ENCODE data around the gene GNB5.

Gene GNB5

DNA sequence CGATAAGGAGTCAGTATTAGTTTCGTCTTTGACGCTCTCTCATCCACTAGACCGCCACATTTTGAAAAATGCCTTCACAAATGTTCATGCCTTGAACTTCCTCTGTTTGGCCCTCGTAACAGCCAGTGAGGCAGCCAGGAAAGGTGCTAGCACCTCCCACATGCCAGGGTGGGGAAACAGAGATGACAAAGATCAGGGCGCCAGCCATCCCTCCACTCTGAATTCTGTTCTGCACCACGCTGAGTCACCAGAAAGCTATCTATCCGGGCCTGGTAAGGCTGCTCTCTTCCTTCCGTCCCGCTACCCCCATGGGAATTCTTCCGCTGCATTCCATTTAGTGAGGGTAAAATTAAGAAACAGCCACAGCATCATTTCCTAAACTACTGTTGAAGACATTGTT is 47.3 kb downstream of the GNB5 start:
- DNase-seq (ENCODE audit: low spot score), result no peak

DNA sequence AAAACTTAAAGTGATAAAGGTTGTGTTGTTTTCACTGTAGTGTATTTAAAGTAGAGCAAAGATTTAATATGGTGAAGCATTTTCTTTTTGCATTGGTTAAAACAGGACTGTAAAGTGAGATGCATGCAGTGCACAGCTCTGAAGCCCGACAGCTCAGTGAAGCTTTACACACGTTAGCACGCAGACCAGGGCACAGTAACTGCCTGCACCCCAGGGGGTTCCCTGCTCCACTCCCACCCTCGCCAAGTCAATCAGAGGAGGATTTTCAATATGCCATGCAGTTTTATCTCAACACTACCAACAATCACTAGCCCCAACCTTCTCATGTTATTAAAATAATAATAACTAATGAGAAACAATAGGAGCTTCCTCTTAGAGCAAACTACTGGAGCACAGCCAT is 50.5 kb downstream of the GNB5 start:
- no peak for DNase-seq (ENCODE audit: low spot score)

DNA sequence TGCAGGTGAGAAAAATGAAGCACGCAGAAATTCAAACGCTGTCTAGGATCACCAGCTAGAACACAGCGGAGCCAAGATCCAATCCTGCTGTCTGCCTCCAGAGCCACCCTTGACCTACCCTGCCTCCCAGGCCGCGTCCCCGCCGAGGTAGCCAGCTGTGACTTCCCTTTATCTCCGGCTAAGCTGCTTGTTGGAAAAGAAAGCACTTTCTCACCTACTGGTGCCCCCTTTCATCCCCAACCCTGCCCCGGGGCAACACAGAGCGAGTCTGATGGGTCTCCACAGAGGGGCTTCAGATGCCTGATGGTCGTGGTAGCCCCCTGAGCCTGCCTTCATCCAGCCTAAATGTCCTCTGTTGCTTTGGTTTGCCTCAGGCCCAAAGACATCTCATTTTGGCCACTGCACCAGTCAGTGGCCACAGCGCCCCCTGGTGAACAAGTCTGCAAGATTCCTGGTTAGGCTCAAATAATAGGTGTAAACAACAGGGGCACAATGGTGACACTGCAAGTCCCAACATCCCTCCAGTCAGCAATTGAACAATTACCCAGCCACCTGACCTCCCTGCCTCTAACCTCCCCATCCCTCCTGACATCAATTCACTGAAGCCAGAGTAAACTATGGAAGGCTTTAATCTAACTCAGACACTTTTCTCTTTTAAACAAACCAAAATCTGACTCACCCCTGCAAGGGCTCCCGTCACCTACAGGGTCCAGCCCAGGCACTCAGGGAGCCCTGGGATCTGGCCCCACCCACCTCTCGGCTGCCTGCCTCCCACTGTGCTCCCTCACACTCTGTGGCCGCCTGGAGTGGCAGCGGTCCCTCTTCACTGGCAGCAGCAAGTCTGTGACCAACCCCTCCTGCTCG is 51.4 kb downstream of the GNB5 start:
- peak; percentile 79 for DNase-seq (ENCODE audit: low spot score)

DNA sequence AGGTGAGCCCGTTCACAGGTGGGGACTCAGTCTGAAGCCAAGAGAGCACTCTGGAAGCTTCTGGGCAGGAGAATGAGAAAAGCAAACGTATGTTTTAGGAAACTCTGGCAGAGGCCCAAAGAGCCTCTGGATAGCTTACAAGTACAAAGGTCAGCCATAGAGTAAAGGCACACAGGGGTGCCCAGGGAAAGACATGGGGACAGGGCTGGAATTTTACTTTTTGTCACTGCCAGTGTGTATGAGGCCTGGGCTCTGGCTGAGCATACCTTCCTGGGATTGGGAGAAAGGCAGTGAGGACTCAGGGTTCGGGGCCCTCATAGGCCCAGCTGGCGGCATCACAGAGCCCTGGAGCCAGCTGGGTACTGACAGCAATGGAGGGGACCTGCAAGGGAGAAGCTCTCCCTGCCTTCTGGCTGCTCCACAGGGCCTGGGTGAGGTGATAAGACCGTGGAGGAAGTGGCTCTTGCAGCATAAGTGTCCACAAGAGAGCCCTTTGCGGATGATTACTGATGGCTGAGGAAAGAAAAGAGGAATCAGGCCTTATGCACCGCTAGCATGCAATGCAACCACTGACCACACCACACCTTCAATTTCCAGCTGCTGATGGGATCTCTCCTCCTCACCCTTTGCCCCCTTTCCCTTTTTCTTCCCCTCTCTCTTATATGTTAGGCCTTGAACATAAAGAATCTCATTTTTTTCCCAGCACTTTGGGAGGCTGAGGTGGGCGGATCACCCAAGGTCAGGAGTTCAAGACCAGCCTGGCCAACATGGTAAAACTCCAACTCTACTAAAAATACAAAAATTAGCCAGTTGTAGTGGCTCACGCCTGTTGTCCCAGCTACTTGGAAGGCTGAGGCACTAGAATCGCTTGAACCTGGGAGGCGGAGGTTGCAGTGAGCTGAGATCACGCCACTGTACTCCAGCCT is 53.5 kb downstream of the GNB5 start:
- DNase-seq (ENCODE audit: low spot score), result no peak

DNA sequence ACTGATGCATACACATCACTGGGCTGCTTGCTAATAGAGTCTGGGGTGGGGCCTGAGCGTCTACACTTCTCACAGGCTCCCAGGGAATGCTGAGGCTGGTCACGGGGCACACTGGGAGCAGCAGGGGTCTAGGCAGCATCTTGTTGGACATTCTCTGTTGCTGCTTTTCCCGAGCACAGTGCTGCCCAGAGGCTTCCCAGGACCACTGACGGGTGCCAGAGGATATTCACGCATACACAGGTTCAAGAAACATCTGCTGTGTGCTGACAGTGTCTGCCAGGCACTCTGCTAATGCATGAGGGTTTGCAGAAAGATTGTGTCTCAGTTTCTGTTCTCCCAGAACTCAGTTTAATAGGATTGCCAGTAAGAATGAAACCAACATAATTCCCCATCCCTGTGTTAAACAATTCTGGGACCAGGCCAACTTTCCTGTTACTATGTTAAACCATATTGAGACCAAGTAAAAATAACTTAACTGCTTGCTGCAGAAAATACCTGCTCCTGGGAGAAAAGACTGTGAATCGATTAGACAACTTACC is 54.7 kb downstream of the GNB5 start:
- no peak for DNase-seq (ENCODE audit: low spot score)

DNA sequence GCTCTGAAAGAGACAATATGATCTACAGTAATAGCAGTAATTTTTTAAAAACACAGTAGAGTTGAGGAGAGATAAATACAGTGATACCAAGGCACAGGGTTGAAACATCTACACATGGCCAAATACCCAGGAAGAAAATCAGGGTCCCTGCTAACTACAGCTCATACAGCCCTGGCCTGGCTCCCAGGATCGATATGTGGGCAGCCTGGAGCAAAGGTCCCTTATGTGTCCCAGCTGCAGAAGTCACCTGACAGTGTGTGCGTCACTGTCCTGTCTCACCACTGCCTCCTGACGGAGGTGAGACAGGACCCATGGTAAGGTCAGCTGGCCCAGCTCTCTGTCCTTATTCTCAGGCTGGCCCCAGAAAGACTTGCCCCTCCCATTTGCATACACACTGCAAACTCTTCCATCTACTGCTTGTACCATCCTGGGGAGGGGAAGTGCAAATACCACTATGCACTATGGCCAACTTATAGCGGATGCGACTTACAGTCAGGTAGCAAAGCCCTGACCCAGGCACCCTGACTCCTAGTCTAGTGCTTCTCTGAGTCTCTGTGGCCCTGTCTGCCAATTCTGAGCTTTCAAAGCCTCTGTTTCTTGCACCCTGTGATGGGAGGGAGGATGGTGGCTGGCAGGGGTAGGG is 56.6 kb downstream of the GNB5 start:
- DNase-seq (ENCODE audit: low spot score), result no peak

DNA sequence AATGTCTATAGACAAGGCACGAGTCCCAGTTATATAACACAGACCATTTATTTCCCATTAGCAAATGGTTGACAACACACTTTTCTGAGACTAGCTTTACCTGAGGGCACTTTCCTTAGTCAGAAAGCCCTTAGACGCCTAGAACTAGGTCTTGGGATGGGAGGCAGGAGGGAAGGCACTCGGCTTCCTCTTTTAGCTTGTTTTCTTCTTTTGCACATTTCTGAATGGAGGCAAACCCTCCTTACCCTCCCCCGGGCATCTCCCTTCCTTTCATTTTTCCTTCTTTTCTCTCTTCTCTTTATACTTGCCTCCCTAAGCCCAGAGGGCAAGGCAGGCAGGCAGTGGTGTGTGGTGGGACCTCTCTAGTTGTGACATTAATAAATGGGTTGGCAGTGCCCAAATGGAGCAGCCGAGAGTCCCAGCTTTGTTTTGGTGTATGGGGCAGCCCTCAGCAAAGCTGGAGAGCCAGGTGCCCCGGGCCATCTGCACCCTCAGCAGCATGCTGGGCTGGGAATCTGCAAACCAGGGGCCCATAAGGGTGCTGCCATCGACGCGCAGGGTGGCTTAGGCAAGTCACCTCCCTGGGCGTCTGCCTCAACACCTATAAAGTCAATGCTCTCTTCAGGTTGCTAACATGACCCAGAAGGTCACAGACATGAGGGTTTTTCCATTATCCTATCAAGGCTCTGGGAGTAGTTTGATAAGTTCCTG is 57.5 kb downstream of the GNB5 start:
- DNase-seq (ENCODE audit: low spot score), result no peak

DNA sequence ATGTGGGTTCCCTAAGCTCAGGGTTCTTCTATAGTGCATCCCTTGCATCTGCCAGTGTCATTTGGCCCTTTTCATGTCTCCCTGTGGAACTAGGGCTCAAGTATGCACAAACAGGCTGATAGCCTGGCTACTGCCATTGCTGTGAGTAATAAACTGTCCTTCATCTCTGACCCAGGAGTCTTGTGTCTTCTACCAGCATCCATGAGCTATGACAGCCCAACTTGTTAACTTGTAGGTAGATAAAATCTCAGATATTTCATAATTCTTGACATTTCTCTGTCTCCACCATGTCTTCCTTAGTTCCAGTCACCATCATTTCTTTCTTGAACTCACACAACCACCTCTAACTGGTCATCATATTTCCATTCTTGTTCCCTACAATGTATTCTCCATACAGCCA is 59.1 kb downstream of the GNB5 start:
- no peak for DNase-seq (ENCODE audit: low spot score)

DNA sequence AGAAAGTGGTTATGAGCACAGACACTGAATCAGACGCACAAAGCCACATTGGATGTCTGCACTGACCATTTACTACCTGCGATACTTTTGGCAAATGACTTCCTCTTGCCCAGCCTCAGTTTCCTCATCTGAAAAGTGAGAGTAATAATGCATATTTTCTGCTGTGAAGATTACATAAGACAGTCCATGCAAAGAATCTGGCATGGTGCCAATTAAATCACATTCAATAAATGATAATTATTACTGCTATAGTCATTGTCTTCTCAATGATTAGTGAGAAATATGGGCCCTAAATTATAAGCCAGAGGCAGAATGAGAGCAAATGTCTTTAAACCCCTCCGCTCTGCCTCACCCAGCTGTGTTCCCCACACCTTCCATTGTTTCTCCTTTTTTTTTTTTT is 62.6 kb downstream of the GNB5 start:
- no peak for DNase-seq (ENCODE audit: low spot score)

DNA sequence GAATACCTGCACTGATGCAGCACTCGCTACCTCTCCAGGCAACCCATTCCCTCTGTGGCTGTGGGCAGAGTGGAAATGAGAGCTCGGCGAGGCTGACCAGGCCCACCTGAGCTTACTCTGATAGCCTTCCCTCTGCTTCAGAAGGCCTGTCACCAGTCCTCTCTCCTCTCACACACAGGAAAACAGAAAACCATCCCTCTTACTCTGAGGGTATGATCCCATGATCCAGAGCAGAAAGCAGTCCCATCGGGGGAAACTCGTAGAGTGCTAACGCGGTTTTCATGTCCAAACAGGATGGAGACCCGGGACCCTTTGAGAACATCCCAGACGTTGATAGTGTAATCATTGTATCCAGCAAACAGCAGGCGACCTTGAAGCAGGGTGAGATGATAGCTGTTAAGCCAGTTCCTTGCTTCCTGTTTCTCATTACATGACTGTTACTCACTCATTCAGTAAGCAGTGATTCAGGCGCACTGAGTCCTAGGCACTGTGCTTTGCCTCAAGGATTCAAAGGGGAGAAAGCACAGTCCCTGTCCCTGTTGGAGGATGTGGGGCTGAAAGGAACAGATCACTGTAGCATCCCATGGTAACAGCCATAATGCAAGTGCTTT is 66.8 kb downstream of the GNB5 start:
- DNase-seq (ENCODE audit: low spot score), result peak; percentile 60

DNA sequence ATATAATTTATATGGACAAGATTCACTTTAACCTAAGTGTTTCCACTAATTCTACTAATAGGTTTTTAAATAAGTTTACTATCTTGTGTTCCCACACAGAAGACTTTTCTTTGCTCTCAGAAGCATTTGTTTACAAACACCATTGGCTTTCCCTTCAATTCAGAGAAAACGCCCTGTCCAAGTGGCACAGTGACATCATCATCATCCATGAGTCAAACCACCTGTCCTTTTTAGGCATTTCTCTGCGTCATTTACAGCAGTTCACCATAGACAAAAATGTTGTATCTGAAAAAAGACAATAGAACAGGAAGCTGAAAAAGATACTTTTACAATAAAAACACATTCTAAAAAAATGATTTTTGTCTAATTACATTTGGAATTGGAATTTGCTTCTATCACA is 69.3 kb downstream of the GNB5 start:
- DNase-seq (ENCODE audit: low spot score), result no peak

DNA sequence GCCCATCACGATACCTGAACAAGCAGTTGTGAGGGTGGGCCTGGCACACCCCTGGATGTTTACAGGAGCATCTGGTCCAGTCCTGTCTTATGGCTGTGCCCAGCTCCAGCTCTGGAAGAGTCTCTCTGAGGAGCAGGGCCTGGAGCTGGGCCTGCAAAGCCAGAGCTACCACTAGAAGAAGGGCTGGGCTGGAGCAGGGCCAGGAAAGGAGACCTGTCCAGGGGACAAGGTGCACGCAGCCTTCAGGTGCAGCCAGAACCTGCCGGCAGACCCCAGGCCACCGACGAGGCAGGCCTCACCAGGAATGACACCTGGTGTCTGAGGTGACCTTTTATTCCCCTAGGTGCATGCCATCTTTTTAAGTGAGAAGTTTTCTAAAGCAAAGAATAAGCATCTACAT is 70.2 kb downstream of the GNB5 start:
- no peak for DNase-seq (ENCODE audit: low spot score)

DNA sequence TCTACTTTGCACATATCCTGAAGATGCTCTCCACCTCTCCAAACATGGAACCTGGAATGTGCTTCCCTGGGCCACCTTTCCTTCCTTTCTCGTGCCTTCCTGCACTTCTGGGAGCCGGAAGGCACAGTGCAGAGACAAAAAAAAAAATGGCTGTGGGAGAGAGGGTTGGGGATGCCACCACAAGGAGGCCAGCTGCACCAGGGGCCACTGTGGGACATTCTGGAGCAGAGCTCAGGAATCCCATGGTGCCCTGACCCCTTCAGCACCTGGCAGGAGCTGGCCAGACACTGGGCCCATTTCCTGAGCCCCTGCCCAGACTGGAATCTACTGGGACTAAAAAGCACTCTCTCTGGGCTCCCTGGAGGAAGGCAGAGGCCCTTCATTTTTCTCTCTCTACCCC is 70.7 kb downstream of the GNB5 start:
- no peak for DNase-seq (ENCODE audit: low spot score)

DNA sequence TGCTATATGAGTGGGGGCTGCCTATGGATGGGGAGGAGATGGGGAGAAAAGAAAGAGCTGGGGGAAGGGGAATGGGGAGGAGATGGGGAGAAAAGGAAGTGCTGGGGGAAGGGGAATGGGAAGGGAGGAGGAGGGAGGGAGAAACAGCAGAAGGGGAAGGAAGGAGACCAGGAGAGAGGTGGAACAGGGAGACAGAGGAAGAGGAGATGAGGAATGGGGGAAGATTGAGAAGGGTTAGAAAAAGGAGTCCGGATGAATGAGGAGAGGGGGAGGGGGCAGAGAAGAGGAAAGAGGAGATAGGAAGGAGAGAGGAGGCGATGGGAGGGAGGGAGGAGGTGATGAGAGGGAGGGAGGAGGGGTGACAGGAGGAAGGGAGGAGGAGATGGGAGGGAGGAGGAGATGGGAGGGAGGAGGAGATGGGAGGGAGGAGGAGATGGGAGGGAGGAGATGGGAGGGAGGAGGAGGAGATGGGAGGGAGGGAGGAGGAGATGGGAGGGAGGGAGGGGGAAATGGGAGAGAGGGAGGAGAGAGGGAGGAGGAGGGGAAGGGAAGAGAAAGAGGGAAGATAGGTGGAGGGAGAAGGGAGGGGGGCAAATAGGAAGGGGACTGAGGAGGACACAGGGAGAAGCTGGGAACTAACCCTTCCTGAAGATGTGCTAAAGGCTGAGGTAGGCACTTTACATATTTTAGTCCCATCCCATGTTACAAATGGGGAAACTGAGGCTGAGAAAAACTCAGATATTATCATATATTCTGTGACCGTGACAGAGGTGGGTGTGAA is 72.0 kb downstream of the GNB5 start:
- DNase-seq (ENCODE audit: low spot score), result no peak

DNA sequence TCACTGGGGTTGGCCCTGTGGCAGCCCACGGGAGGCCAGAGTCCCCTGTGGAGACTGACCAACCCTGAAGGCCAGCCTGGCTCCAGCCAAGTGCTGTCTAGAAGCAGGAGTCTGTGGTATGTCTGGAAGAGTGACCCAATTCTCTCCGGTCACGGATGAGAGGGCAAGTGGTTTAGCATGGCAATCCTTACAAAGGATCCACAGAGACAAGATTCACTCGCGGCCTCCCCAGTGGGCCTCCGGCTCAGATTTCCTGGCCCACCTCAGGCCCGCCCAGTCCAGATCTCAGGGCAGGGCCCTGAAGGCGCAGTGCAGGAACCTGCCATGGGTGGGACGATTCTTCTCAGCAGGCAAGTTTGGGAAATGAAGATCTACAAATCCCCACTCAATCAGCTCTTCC is 73.6 kb downstream of the GNB5 start:
- DNase-seq (ENCODE audit: low spot score), result no peak

DNA sequence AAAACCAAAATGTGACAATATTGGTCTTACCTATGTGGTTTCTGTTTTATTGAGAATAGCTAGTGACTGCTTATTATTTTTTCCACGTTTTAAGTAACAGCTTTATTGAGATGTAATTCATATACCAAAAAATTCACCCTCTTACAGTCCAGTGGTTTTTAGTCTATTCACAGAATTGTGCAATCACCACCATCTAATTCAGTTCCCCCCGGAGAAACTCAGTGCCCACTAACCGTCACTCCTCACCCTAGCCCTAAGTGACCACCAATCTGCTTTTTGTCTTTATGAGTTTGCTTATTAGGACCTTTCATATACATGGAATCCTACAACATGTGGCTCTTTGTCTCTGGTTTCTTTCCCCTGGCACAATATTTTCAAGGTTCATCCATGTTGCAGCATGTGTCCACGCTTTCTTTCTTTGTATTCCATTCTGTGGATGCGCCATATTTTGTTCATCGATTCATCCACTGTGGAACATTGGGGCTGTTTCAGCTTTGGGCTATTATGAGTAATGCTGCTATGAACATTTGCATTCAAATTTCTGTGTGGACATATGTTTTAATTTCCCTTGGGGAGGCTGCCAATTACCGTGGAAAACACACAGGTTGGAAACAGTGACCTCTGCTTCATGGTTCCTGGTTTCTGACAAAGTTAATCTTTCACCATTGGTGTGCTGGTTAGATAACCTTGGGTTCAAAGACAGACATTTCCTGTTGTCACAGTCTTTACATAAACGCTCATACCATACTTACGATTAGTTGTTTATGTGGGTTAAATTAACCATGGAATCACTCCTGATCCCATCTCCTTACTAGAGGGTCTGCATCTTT is 75.4 kb downstream of the GNB5 start:
- no peak for DNase-seq (ENCODE audit: low spot score)

DNA sequence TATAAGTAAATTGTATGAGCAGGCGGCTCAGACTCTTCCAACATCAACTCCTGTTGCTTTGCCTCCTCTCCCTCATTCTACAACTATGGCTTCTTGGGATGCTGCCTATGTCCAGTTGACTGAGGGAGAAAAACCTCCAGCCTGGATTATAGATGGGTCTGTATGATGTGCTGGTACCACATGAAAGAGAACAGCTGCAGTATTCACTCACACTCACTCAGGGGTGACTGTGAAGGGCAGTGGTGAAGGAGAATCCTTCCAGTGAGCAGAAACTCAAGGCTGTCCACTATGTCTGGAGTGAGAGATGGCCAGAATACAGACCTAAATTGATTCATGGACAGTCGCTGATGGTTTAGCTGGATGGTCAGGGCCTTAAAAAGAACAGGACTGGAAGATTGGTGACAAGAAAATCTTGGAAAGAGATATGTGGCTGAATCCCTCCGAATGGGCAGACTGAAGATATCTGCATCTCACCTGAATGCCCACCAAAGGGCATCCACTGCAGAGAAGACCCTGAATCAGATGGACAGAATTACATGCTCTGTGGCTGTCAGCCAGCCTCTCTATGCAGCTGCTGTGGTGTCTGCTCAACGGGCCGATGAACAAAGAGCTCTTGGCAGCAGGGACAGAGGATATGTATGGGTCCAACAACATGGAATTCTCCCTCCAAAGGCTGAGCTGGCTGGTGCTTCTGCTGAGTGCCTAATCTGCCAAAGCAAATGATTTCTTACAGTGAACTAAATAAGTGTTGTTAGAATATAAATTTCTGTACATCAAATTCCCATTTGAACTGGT is 76.7 kb downstream of the GNB5 start:
- DNase-seq (ENCODE audit: low spot score), result no peak

DNA sequence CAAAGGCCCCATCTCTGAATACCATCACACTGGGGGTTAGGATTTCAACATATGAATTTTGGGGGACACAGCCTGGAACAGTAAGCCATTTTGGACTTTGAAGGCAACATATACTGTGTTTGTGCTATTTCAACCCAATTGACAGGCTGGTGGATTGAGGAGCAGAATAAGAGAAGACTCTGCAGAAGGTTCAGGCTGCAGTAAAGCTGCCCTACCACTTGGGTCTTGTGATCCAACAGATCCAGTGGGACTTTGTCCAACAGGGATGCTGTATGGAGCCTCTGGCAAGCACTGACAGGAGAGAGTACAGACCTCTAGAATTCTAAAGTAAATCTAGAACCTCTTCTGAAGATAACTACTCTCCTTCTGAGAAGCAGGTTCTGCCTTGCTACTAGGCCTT is 77.5 kb downstream of the GNB5 start:
- DNase-seq (ENCODE audit: low spot score), result no peak

DNA sequence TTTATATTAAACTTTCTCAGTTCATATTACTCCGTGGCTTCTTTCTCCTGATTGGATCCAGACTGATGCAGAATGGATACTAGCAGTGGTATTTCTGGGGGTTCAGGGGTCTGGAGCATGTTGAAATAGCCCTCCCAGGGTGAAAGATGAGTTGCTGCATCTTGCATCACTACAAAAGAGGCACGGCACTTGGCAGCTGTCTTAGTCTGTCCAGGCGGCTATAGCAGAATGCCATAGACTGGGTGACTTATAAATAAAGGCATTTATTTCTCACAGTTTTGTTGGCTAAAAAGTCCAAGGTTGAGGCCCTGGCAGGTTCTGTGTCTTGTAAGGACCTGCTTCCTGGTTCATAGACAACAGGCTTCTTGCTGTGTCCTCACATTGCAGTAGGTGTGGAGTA is 78.0 kb downstream of the GNB5 start:
- DNase-seq (ENCODE audit: low spot score), result no peak
